ENCODE results near the gene ENOX1.

The ENOX1 gene

DNA sequence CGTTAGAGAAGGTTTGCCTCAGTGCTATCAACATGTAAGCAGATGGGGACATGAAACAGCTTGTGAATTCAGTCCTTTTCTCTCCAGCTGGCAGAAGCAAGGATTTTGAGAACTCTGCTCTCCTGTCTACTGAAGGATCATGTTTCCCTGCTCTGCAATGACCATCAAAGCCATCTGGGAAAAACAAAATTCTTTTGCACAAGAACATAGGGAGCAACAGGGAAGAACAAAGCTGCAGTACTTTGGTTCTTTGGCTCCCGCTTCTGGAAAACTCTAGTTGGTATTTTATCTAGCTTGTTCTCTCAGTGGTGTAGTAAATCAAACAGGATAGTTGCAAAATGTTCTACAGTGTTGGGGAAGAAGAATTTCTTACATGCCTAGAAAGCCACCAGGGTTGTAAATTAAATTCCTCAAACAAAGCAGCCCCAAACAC lies 270.4 kb downstream of the ENOX1 start:
- H3K4me3 ChIP-seq (ENCODE audit: low read depth, low read length) = no peak overlapping the region
- no peaks in the 10 kb centered on the region for H3K36me3 ChIP-seq (ENCODE audit: control insufficient read depth in 2 of 2, insufficient read depth in 1 of 2, low read length in 2 of 2)
- H3K4me1 ChIP-seq (ENCODE audit: control insufficient read depth, insufficient read depth, low read length) = no peaks in the 10 kb centered on the region
- no peaks in the 10 kb centered on the region for H3K9me3 ChIP-seq (ENCODE audit: control insufficient read depth, insufficient read depth, low read depth, low read length)
- ChIA-PET POLR2A (no interaction called here), CTCF (interaction anchor here (0.6 kb wide), 1 partner anchor 98 kb away, joined by 4 read pairs; no protein-coding TSS in a partner anchor)
- TF ChIP-seq ZNF157 (tag by site-specific recombination; IDR thresholded peaks at IDR 0.05) = no peak
- no peak overlapping the region for H3K27ac ChIP-seq (ENCODE audit: extremely low read depth, low read depth, low read length)

DNA sequence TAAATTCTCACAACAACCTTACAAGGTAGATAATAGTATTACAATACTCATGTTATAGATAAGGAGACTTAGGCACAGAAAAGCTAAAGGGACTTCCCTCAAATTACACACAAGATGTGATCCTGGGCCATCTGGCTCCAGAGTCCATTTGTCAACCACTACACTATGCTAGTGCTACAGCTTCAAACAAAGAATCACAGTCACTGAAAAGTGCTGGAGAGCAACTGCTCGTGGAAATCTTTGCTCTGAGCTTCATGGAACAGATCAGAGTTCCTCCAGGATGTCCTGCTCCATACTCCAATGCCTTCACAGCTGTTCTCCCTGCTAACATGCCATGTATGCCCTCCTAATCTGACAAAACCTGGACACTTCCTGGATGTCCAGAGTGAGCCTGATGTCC lies 271.2 kb downstream of the ENOX1 start:
- CTCF ChIA-PET = no interaction called here
- no peak overlapping the region for H3K4me3 ChIP-seq (ENCODE audit: low read depth, low read length)
- H3K4me1 ChIP-seq (ENCODE audit: control insufficient read depth, insufficient read depth, low read length) = no peaks in the 10 kb centered on the region
- no peak overlapping the region for H3K27ac ChIP-seq (ENCODE audit: extremely low read depth, low read depth, low read length)
- no peak for TF ChIP-seq ZNF324 (tag by site-specific recombination; IDR thresholded peaks at IDR 0.05)
- TF ChIP-seq, protein P1, sequence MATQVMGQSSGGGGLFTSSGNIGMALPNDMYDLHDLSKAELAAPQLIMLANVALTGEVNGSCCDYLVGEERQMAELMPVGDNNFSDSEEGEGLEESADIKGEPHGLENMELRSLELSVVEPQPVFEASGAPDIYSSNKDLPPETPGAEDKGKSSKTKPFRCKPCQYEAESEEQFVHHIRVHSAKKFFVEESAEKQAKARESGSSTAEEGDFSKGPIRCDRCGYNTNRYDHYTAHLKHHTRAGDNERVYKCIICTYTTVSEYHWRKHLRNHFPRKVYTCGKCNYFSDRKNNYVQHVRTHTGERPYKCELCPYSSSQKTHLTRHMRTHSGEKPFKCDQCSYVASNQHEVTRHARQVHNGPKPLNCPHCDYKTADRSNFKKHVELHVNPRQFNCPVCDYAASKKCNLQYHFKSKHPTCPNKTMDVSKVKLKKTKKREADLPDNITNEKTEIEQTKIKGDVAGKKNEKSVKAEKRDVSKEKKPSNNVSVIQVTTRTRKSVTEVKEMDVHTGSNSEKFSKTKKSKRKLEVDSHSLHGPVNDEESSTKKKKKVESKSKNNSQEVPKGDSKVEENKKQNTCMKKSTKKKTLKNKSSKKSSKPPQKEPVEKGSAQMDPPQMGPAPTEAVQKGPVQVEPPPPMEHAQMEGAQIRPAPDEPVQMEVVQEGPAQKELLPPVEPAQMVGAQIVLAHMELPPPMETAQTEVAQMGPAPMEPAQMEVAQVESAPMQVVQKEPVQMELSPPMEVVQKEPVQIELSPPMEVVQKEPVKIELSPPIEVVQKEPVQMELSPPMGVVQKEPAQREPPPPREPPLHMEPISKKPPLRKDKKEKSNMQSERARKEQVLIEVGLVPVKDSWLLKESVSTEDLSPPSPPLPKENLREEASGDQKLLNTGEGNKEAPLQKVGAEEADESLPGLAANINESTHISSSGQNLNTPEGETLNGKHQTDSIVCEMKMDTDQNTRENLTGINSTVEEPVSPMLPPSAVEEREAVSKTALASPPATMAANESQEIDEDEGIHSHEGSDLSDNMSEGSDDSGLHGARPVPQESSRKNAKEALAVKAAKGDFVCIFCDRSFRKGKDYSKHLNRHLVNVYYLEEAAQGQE (tag by site-specific recombination; IDR thresholded peaks at IDR 0.05) = peak; percentile 48; the same call in 1 of the 2 replicates
- POLR2A ChIA-PET = no interaction called here
- no peaks in the 10 kb centered on the region for H3K36me3 ChIP-seq (ENCODE audit: control insufficient read depth in 2 of 2, insufficient read depth in 1 of 2, low read length in 2 of 2)
- no peaks in the 10 kb centered on the region for H3K9me3 ChIP-seq (ENCODE audit: control insufficient read depth, insufficient read depth, low read depth, low read length)

DNA sequence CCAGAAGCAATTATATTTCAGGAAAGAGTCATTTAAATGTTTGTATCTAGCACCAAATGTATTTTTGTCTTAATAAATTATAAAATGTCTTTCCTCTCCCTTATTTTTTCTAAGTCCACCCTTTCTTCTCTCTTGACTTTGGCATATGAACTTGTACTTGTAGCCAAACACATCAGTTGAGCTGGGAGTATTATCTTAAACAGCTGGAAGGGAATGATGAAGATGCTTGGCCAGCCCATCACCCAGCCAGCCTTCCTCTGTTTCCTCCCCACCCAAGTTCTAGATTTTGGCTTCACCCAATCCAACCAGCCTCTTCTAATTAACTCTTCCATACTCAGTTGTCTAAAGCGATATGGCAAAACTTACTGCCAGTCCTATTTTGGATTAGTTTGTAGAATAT lies 272.5 kb downstream of the ENOX1 start:
- H3K4me1 ChIP-seq (ENCODE audit: control insufficient read depth, insufficient read depth, low read length) = no peaks in the 10 kb centered on the region
- ChIA-PET POLR2A (no interaction called here), CTCF (no interaction called here)
- no peak overlapping the region for H3K27ac ChIP-seq (ENCODE audit: extremely low read depth, low read depth, low read length)
- TF ChIP-seq, protein P2, sequence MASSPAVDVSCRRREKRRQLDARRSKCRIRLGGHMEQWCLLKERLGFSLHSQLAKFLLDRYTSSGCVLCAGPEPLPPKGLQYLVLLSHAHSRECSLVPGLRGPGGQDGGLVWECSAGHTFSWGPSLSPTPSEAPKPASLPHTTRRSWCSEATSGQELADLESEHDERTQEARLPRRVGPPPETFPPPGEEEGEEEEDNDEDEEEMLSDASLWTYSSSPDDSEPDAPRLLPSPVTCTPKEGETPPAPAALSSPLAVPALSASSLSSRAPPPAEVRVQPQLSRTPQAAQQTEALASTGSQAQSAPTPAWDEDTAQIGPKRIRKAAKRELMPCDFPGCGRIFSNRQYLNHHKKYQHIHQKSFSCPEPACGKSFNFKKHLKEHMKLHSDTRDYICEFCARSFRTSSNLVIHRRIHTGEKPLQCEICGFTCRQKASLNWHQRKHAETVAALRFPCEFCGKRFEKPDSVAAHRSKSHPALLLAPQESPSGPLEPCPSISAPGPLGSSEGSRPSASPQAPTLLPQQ (tag by site-specific recombination; IDR thresholded peaks at IDR 0.05) = no peak
- TF ChIP-seq ZIC2 (tag by site-specific recombination; IDR thresholded peaks at IDR 0.05) (no peak), ZNF292 (tag by site-specific recombination; IDR thresholded peaks at IDR 0.05; ENCODE audit: borderline replicate concordance, low read depth) (no peak), ZNF155 (tag by site-specific recombination; IDR thresholded peaks at IDR 0.05) (no peak), ZNF549 (tag by site-specific recombination; IDR thresholded peaks at IDR 0.05) (no peak), SP3 (tag by site-specific recombination; IDR thresholded peaks at IDR 0.05) (no peak), ZNF677 (tag by site-specific recombination; IDR thresholded peaks at IDR 0.05) (no peak), ZNF366 (tag by site-specific recombination; conservative IDR thresholded peaks at IDR 0.05) (no peak), OVOL3 (tag by site-specific recombination; IDR thresholded peaks at IDR 0.05) (no peak), KLF7 (tag by site-specific recombination; IDR thresholded peaks at IDR 0.05; ENCODE audit: borderline replicate concordance) (no peak)
- TF ChIP-seq, protein P3, sequence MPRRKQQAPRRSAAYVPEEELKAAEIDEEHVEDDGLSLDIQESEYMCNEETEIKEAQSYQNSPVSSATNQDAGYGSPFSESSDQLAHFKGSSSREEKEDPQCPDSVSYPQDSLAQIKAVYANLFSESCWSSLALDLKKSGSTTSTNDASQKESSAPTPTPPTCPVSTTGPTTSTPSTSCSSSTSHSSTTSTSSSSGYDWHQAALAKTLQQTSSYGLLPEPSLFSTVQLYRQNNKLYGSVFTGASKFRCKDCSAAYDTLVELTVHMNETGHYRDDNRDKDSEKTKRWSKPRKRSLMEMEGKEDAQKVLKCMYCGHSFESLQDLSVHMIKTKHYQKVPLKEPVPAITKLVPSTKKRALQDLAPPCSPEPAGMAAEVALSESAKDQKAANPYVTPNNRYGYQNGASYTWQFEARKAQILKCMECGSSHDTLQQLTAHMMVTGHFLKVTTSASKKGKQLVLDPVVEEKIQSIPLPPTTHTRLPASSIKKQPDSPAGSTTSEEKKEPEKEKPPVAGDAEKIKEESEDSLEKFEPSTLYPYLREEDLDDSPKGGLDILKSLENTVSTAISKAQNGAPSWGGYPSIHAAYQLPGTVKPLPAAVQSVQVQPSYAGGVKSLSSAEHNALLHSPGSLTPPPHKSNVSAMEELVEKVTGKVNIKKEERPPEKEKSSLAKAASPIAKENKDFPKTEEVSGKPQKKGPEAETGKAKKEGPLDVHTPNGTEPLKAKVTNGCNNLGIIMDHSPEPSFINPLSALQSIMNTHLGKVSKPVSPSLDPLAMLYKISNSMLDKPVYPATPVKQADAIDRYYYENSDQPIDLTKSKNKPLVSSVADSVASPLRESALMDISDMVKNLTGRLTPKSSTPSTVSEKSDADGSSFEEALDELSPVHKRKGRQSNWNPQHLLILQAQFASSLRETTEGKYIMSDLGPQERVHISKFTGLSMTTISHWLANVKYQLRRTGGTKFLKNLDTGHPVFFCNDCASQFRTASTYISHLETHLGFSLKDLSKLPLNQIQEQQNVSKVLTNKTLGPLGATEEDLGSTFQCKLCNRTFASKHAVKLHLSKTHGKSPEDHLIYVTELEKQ (tag by site-specific recombination; IDR thresholded peaks at IDR 0.05; ENCODE audit: borderline replicate concordance) = no peak
- TF ChIP-seq, protein P4, sequence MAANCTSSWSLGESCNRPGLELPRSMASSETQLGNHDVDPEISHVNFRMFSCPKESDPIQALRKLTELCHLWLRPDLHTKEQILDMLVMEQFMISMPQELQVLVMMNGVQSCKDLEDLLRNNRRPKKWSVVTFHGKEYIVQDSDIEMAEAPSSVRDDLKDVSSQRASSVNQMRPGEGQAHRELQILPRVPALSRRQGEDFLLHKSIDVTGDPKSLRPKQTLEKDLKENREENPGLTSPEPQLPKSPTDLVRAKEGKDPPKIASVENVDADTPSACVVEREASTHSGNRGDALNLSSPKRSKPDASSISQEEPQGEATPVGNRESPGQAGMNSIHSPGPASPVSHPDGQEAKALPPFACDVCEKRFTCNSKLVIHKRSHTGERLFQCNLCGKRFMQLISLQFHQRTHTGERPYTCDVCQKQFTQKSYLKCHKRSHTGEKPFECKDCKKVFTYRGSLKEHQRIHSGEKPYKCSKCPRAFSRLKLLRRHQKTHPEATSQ (tag by site-specific recombination; IDR thresholded peaks at IDR 0.05) = no peak
- TF ChIP-seq, protein P5, sequence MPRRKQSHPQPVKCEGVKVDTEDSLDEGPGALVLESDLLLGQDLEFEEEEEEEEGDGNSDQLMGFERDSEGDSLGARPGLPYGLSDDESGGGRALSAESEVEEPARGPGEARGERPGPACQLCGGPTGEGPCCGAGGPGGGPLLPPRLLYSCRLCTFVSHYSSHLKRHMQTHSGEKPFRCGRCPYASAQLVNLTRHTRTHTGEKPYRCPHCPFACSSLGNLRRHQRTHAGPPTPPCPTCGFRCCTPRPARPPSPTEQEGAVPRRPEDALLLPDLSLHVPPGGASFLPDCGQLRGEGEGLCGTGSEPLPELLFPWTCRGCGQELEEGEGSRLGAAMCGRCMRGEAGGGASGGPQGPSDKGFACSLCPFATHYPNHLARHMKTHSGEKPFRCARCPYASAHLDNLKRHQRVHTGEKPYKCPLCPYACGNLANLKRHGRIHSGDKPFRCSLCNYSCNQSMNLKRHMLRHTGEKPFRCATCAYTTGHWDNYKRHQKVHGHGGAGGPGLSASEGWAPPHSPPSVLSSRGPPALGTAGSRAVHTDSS (tag by site-specific recombination; IDR thresholded peaks at IDR 0.05) = no peak
- H3K36me3 ChIP-seq (ENCODE audit: control insufficient read depth in 2 of 2, insufficient read depth in 1 of 2, low read length in 2 of 2) = no peaks in the 10 kb centered on the region
- H3K9me3 ChIP-seq (ENCODE audit: control insufficient read depth, insufficient read depth, low read depth, low read length) = no peaks in the 10 kb centered on the region
- no peak overlapping the region for H3K4me3 ChIP-seq (ENCODE audit: low read depth, low read length)

Data from HEK293 (cell line).